CD4-positive, CD25-positive, alpha-beta regulatory T cell (primary cell): Measurements from ENCODE around the gene SLC26A3. TPM values are rescaled to one million over a fixed set of nuclear protein-coding genes. Genes with fewer than 3 reads are reported as not detected.

Source experiments
- ATAC-seq, 2 donors: fragments of 150-1000 bp; cut with Tn5 transposase; one replicate each; pipeline ENCODE4 v1.10.0; 2021; ENCODE audit warnings: low read depth in 2 of 2, moderate number of reproducible peaks in 2 of 2, moderate library complexity in 1 of 2
- DNase-seq, 3 donors: peaks; one replicate each; pipeline versions ENCODE4 v3.0.0 to v3.0.0-alpha.2; 2012 to 2022; ENCODE audit warnings: mixed read lengths in 1 of 3
- H3K27ac ChIP-seq: one replicate; pipeline ENCODE4 v1.7.0; 2013; ENCODE audit warnings: mild to moderate bottlenecking, low read length; ENCODE audit not compliant: insufficient read depth, poor library complexity, severe bottlenecking
- H3K27me3 ChIP-seq: one replicate; pipeline ENCODE4 v1.7.0; 2013; ENCODE audit warnings: low read length; ENCODE audit not compliant: control insufficient read depth, insufficient read depth
- H3K36me3 ChIP-seq: one replicate; pipeline ENCODE4 v1.7.0; 2013; ENCODE audit warnings: mild to moderate bottlenecking, low read length, moderate library complexity; ENCODE audit not compliant: control insufficient read depth, insufficient read depth
- H3K4me1 ChIP-seq: 2 replicates; pipeline ENCODE4 v1.7.0; 2013; ENCODE audit warnings: mild to moderate bottlenecking, low read length; ENCODE audit not compliant: insufficient read depth, control insufficient read depth, poor library complexity, severe bottlenecking
- H3K4me3 ChIP-seq: one replicate; pipeline ENCODE4 v1.7.0; 2013; ENCODE audit warnings: low read depth, mild to moderate bottlenecking, low read length, moderate library complexity
- H3K9me3 ChIP-seq, 2 experiments: 1 replicate in 1 of 2; 2 replicates in 1 of 2; pipeline ENCODE4 v1.7.0; 2013; ENCODE audit warnings: low read length in 2 of 2, mild to moderate bottlenecking in 1 of 2, moderate library complexity in 1 of 2; ENCODE audit not compliant: control insufficient read depth in 2 of 2
- H3K27ac Mint-ChIP-seq, 3 donors: one replicate each; pipeline ENCODE4 v1.8.0; 2020 to 2022; ENCODE audit warnings: mild to moderate bottlenecking in 3 of 3, mixed read lengths in 3 of 3, moderate library complexity in 2 of 3
- H3K27me3 Mint-ChIP-seq: one replicate; pipeline ENCODE4 v1.8.0; 2022; ENCODE audit warnings: mild to moderate bottlenecking, mixed read lengths
- H3K36me3 Mint-ChIP-seq: one replicate; pipeline ENCODE4 v1.8.0; 2020; ENCODE audit warnings: mixed read lengths
- H3K4me1 Mint-ChIP-seq, 4 donors: one replicate each; pipeline ENCODE4 v1.8.0; 2020 to 2022; ENCODE audit warnings: mixed read lengths in 4 of 4, mild to moderate bottlenecking in 1 of 4
- H3K4me3 Mint-ChIP-seq, 4 donors: one replicate each; pipeline ENCODE4 v1.8.0; 2020 to 2022; ENCODE audit warnings: mild to moderate bottlenecking in 4 of 4, mixed read lengths in 4 of 4, moderate library complexity in 3 of 4
- H3K9me3 Mint-ChIP-seq, 7 donors: one replicate each; pipeline ENCODE4 v1.8.0; 2020 to 2022; ENCODE audit warnings: mixed read lengths in 7 of 7, mild to moderate bottlenecking in 3 of 7, moderate library complexity in 2 of 7
- polyA plus RNA-seq, 4 donors: library from polyadenylated mRNA; unstranded; fragments of 300-500 nt; fragmentation: Illumina TruSeq; gene quantifications; one replicate each; pipeline ENCODE4 v1.2.3, GENCODE V29; 2021
- total RNA-seq: library from RNA; stranded (reverse); gene quantifications from one replicate; pipeline ENCODE4 v1.2.3, GENCODE V29; 2022

The SLC26A3 gene
- total and polyA plus RNA-seq, 5 donors from 2014 or later, result 0.26 TPM; not detected in 4

DNA sequence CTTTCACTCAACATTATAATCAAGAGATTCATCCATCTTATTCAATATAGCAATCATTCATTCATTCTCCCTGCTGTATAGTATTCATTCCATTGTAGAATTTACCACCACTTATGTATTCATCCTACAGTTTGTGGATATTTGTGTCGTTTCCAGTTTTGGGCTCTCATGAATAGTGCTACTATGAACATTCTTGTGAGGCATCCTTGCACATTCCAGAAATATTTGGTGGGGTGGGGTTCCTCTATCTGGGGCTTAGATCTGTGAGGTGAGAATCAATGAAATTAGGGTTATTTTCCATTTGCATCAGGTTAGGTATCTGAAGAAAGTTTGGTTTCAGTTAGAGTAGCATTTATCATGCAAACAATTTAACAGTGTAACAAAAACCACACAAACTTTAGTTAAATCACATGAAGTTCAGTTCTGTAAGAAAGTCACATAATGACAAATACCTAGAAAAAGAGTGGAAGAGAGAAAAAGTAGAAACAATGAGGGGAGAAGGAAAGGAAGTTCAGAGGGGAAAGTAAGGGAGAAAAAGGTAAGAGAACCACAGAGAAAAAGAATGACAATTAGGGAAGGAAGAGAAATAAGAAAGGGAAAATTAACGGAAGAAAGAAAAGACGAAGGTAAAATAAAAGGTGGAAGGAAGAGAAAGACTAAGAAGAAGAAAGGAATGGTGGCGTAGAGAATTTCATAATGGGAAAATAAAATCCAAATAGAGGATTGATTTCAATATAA is 84.4 kb downstream of the SLC26A3 start:
- no peak overlapping the region for H3K4me3 ChIP-seq
- H3K27ac ChIP-seq, result no peak overlapping the region
- no peaks in the 10 kb centered on the region for H3K4me1 ChIP-seq
- H3K27ac Mint-ChIP-seq, result peak overlapping the region in 1 of 3 donors; percentile 57
- DNase-seq (no peak), ATAC-seq (no peak)
- H3K4me3 Mint-ChIP-seq, result no peak overlapping the region
- H3K36me3 Mint-ChIP-seq, result no peaks in the 10 kb centered on the region
- H3K9me3 ChIP-seq, result no peaks in the 10 kb centered on the region
- peaks cover 13% of the 10 kb centered on the region for H3K27me3 Mint-ChIP-seq
- H3K27me3 ChIP-seq, result peaks cover 3% of the 10 kb centered on the region
- H3K36me3 ChIP-seq, result no peaks in the 10 kb centered on the region
- H3K9me3 Mint-ChIP-seq, result peaks cover 0 to 1% (median 0%) of the 10 kb centered on the region in 7 donors
- H3K4me1 Mint-ChIP-seq, result no peaks in the 10 kb centered on the region

DNA sequence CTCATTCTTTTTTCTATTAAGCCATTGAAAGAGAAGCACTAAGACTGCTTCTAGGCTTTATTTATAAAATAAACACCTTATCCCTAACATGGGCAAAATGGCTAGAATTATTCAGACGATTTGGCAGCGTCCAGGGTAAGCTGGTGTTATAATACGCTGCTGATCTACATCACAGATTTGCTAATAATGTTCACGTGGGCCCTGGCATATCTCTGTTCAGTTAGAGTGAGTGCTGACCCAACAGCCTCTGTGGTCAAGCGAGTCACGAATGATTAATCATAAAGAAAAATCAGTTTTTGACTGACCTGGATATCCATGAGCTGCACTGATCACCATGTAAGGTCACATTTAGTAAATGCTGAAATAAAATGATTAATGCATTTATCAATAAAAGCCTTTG is 87.5 kb downstream of the SLC26A3 start:
- ATAC-seq (no peak), DNase-seq (no peak)
- Histone ChIP-seq H3K9me3 (no peaks in the 10 kb centered on the region), H3K36me3 (no peaks in the 10 kb centered on the region), H3K4me3 (no peak overlapping the region), H3K27ac (no peak overlapping the region), H3K4me1 (no peaks in the 10 kb centered on the region), H3K27me3 (peaks cover 6% of the 10 kb centered on the region)
- Mint-ChIP-seq H3K4me1 (no peaks in the 10 kb centered on the region), H3K27ac (no peak overlapping the region), H3K36me3 (no peaks in the 10 kb centered on the region), H3K27me3 (peaks cover 15% of the 10 kb centered on the region), H3K4me3 (no peak overlapping the region), H3K9me3 (peaks cover 0 to 1% (median 0%) of the 10 kb centered on the region in 7 donors)

Other genes starting within 250 kb of the SLC26A3 start
- gene COG5, start 239.3 kb downstream of the SLC26A3 start, total RNA-seq, result 68.2 TPM
- gene COG5, start 239.3 kb downstream of the SLC26A3 start, polyA plus RNA-seq, result 10 to 100 TPM; 23.2 to 47.9 (median 31.0) TPM
- 6.9 TPM for gene DUS4L, start 239.3 kb downstream of the SLC26A3 start, total RNA-seq
- gene DUS4L, start 239.3 kb downstream of the SLC26A3 start, polyA plus RNA-seq, result 1 to 10 TPM; 4.4 to 5.0 (median 4.7) TPM
- gene BCAP29, start 223.0 kb downstream of the SLC26A3 start, total RNA-seq, result 15.5 TPM
- 10 to 100 TPM; 29.6 to 47.4 (median 35.5) TPM for gene BCAP29, start 223.0 kb downstream of the SLC26A3 start, polyA plus RNA-seq
- gene SLC26A4, start 142.4 kb downstream of the SLC26A3 start, total RNA-seq, result 0.10 TPM
- under 1 TPM in 2 of 4 donors, not detected in 2; 0.11 to 0.21 TPM for gene SLC26A4, start 142.4 kb downstream of the SLC26A3 start, polyA plus RNA-seq
- 66.9 TPM for gene CBLL1, start 59.1 kb downstream of the SLC26A3 start, total RNA-seq
- gene CBLL1, start 59.1 kb downstream of the SLC26A3 start, polyA plus RNA-seq, result 100 to 1,000 TPM; 127 to 150 (median 143) TPM
- 66.7 TPM for gene DLD, start 88.0 kb upstream of the SLC26A3 start, total RNA-seq
- 10 to 100 TPM; 44.3 to 81.8 (median 49.9) TPM for gene DLD, start 88.0 kb upstream of the SLC26A3 start, polyA plus RNA-seq
- gene LAMB1, start 199.9 kb upstream of the SLC26A3 start, total RNA-seq, result 0.52 TPM
- under 1 TPM in 3 of 4 donors, not detected in 1; 0.24 to 0.82 (median 0.73) TPM for gene LAMB1, start 199.9 kb upstream of the SLC26A3 start, polyA plus RNA-seq